K562 (cell line): ENCODE data around the gene DGCR6. TPM values are rescaled to one million over a fixed set of nuclear protein-coding genes. Genes with fewer than 3 reads are reported as not detected.
"Not testable (repeated sequence)": the region's sequence is repeated elsewhere in the genome, so short reads cannot be mapped to it uniquely, and the experiment has no call there.

Experiments
- ATAC-seq: fragments of 200-7000 bp; cut with Tn5 transposase; 3 replicates; pipeline ENCODE4 v1.9.1; 2020; ENCODE audit warnings: moderate library complexity
- BruUV-seq: library from RNA; stranded (reverse); fragments of 400-500 nt; replicated peaks from 2 replicates; lab custom pipeline; 2021; lab: Mats Ljungman, UMichigan
- CTCF ChIA-PET: fragments of 300-600 bp; formaldehyde crosslinking; extraction: SDS; loops from one replicate; lab custom pipeline; 2021; ENCODE audit warnings: low intra/inter-chr PET ratio; lab: Yijun Ruan, JAX
- POLR2A ChIA-PET: fragments of 300-600, 350-650 bp; sonication (Branson Sonifier 250); formaldehyde crosslinking; extraction: SDS; loops from one replicate; lab custom pipeline; 2021; ENCODE audit warnings: antibody characterized with exemption, inconsistent platforms; lab: Yijun Ruan, JAX
- DNase-seq, 4 experiments: peaks; one replicate each; pipeline versions ENCODE4 v3.0.0 to v3.0.0-alpha.2; 2011 to 2018; ENCODE audit warnings: low spot score in 3 of 4, mixed read lengths in 3 of 4; ENCODE audit errors: extremely low read depth in 1 of 4
- FAIRE-seq: peaks from 2 replicates; lab custom pipeline; 2011; peaks lifted over from hg19 to GRCh38; lab: Jason Lieb, UNC
- H2AFZ ChIP-seq: 2 replicates; pipeline ENCODE4 v1.6.0; 2011; ENCODE audit warnings: low read depth, low read length, control low read depth, inconsistent platforms
- H3K27ac ChIP-seq: fragments of 200-600 bp; 3 replicates; pipeline ENCODE4 v1.8.0; 2011; ENCODE audit warnings: low read depth, mild to moderate bottlenecking, control low read depth, inconsistent platforms, low read length, moderate library complexity, mixed read lengths; ENCODE audit errors: extremely low read depth
- H3K27me3 ChIP-seq, 2 experiments: fragments of 300-600 bp in 1 of 2; 2 replicates in 1 of 2; 3 replicates in 1 of 2; pipeline versions ENCODE4 v1.6.0 to v1.8.0; 2011; ENCODE audit warnings: inconsistent platforms in 2 of 2, low read length in 2 of 2, mild to moderate bottlenecking in 1 of 2, mixed read lengths in 1 of 2, moderate library complexity in 1 of 2; ENCODE audit not compliant: control insufficient read depth in 2 of 2, insufficient read depth in 2 of 2
- H3K36me3 ChIP-seq: fragments of 300-600 bp; 3 replicates; pipeline ENCODE4 v1.8.0; 2011; ENCODE audit warnings: mild to moderate bottlenecking, low read length, inconsistent platforms; ENCODE audit not compliant: control insufficient read depth, insufficient read depth
- H3K4me1 ChIP-seq, 2 experiments: fragments of 200-600 bp in 1 of 2; replicated peaks in 1 of 2; 2 replicates in 1 of 2; 3 replicates in 1 of 2; pipeline versions ENCODE4 v1.5.1 to v1.8.0; 2011; ENCODE audit warnings: inconsistent platforms in 2 of 2, low read length in 2 of 2, mild to moderate bottlenecking in 1 of 2, mixed read lengths in 1 of 2, moderate library complexity in 1 of 2; ENCODE audit not compliant: control insufficient read depth in 2 of 2, insufficient read depth in 2 of 2
- H3K4me2 ChIP-seq: 2 replicates; pipeline ENCODE4 v1.6.1; 2011; ENCODE audit warnings: low read length, control low read depth, inconsistent platforms, mixed read lengths; ENCODE audit not compliant: insufficient read depth
- H3K4me3 ChIP-seq: fragments of 200-600 bp; sonication (generic), shearing (Covaris generic); 2 replicates; pipeline ENCODE4 v1.5.1; 2016; ENCODE audit warnings: control low read depth, inconsistent platforms
- H3K79me2 ChIP-seq: fragments of 200-600 bp; 3 replicates; pipeline ENCODE4 v1.8.0; 2011; ENCODE audit warnings: low read length, inconsistent platforms; ENCODE audit not compliant: control insufficient read depth, insufficient read depth
- H3K9ac ChIP-seq, 2 experiments: 2 replicates each; pipeline versions ENCODE4 v1.6.0 to v1.6.1; 2011; ENCODE audit warnings: low read depth in 2 of 2, low read length in 2 of 2, control low read depth in 1 of 2, inconsistent platforms in 1 of 2, mild to moderate bottlenecking in 1 of 2, mixed read lengths in 1 of 2; ENCODE audit not compliant: insufficient read depth in 1 of 2
- H3K9me1 ChIP-seq: one replicate; pipeline ENCODE4 v1.6.0; 2011; ENCODE audit warnings: inconsistent platforms, mild to moderate bottlenecking, low read length, moderate library complexity; ENCODE audit not compliant: control insufficient read depth, insufficient read depth
- H3K9me3 ChIP-seq: replicated peaks from 2 replicates; pipeline ENCODE4 v1.5.1; 2011; ENCODE audit warnings: low read depth, low read length, inconsistent platforms; ENCODE audit not compliant: control insufficient read depth, insufficient read depth
- H4K20me1 ChIP-seq: replicated peaks from 2 replicates; pipeline ENCODE4 v1.6.1; 2011; ENCODE audit warnings: low read length, inconsistent platforms, mixed read lengths; ENCODE audit not compliant: control insufficient read depth, insufficient read depth
- BMI1 ChIP-seq: fragments of 150-350 bp; IDR thresholded peaks from 2 replicates; pipeline ENCODE4 v1.6.1; 2014; ENCODE audit warnings: low read length
- E2F6 ChIP-seq, 2 experiments: IDR thresholded peaks; 2 replicates each; pipeline ENCODE4 v1.6.1; 2011; ENCODE audit warnings: borderline replicate concordance in 1 of 2, control low read depth in 1 of 2, low read depth in 1 of 2, low read length in 1 of 2, mild to moderate bottlenecking in 1 of 2, mixed read lengths in 1 of 2, moderate library complexity in 1 of 2; ENCODE audit not compliant: insufficient read depth in 1 of 2, insufficient read length in 1 of 2, poor library complexity in 1 of 2, severe bottlenecking in 1 of 2; ENCODE audit errors: extremely low read depth in 1 of 2
- ELF1 ChIP-seq: fragments of 200-800 bp; sonication (Bioruptor generic); IDR thresholded peaks from 2 replicates; pipeline ENCODE4 v1.6.1; 2016; ENCODE audit warnings: missing genetic modification characterization, missing compliant biosample characterization
- HNRNPH1 ChIP-seq: fragments of 200-400 bp; formaldehyde crosslinking; optimal IDR thresholded peaks from 2 replicates; pipeline ENCODE3; 2017; ENCODE audit warnings: low read depth, mild to moderate bottlenecking, low read length, moderate library complexity
- NFYB ChIP-seq: IDR thresholded peaks from 2 replicates; pipeline ENCODE4 v1.6.1; 2011; ENCODE audit warnings: mild to moderate bottlenecking, moderate library complexity; ENCODE audit not compliant: insufficient read length; ENCODE audit errors: extremely low read depth
- RBM15 ChIP-seq: fragments of 200-400 bp; formaldehyde crosslinking; IDR thresholded peaks from 2 replicates; pipeline ENCODE4 v1.6.1; 2018; ENCODE audit warnings: mild to moderate bottlenecking, low read length, moderate library complexity; ENCODE audit not compliant: insufficient read depth
- SPI1 ChIP-seq: IDR thresholded peaks from 2 replicates; pipeline ENCODE4 v1.6.1; 2011; ENCODE audit warnings: low read depth, low read length, control low read depth, borderline replicate concordance
- STAG1 ChIP-seq: sonication (generic); formaldehyde crosslinking; IDR thresholded peaks from 2 replicates; pipeline ENCODE4 v1.5.0; 2020; ENCODE audit warnings: missing genetic modification reagents, borderline replicate concordance
- ZBTB26 ChIP-seq: fragments of 450-650 bp; formaldehyde crosslinking; IDR thresholded peaks from 2 replicates; pipeline ENCODE4 v1.4.0; 2022; ENCODE audit warnings: missing genetic modification characterization
- ZFP1 ChIP-seq: fragments of 450-650 bp; formaldehyde crosslinking; IDR thresholded peaks from 2 replicates; pipeline ENCODE4 v1.4.0; 2020; ENCODE audit warnings: mild to moderate bottlenecking, mixed read lengths
- ZNF175 ChIP-seq: fragments of 200-800 bp; sonication (Bioruptor generic); IDR thresholded peaks from 2 replicates; pipeline ENCODE4 v1.6.1; 2016; ENCODE audit warnings: low read depth, mild to moderate bottlenecking, missing genetic modification characterization, missing compliant biosample characterization
- ZNF584 ChIP-seq: fragments of 200-800 bp; sonication (Bioruptor generic); IDR thresholded peaks from 2 replicates; pipeline ENCODE4 v1.6.1; 2016; ENCODE audit warnings: low read depth, mild to moderate bottlenecking, missing genetic modification characterization, missing compliant biosample characterization
- WGBS: fragments of 100-300 bp; shearing (Covaris generic); methylation state at CpG from one replicate; pipeline ENCODE4 v1.1.6; 2016; ENCODE audit warnings: low coverage, mixed read lengths; ENCODE audit not compliant: insufficient coverage; ENCODE audit errors: missing lambda C conversion rate; 5-methylcytosine and 5-hydroxymethylcytosine counted together
- in situ Hi-C: fragments of 300-500 bp; cut with MboI; formaldehyde crosslinking; loops from 4 replicates; pipeline ENCODE4 v1.15.0; 2018; ENCODE audit warnings: inconsistent platforms, mixed read lengths
- intact Hi-C: fragments of 100-400 bp; cut with micrococcal nuclease; formaldehyde crosslinking; loops from 2 replicates; pipeline ENCODE4 v1.14.2; 2022
- polyA plus RNA-seq, 8 experiments: library from polyadenylated mRNA; depleted of rRNA in 4 of 8; stranded (reverse) in 5 of 8; unstranded in 3 of 8; fragments of >200 nt; fragmentation: Nextera tagmentation in 2 of 8; fragmentation: Illumina TruSeq in 1 of 8; extraction: Ambion mirVana in 2 of 8; extraction: Trizol in 1 of 8; gene quantifications; 2 replicates each; pipeline versions ENCODE4 v1.2.1 to v1.2.3, GENCODE V29; 2011 to 2014; ENCODE audit warnings: inconsistent platforms in 1 of 8, missing spikeins in 1 of 8
- total RNA-seq, 7 experiments: library from RNA; depleted of rRNA in 6 of 7; stranded (reverse); fragments of >200 nt in 6 of 7; fragmentation: Illumina TruSeq in 2 of 7; extraction: Trizol in 2 of 7; gene quantifications; 2 replicates each; pipeline versions ENCODE4 v1.2.1 to v1.2.3, GENCODE V29; 2011 to 2021; ENCODE audit warnings: low replicate concordance in 1 of 7

The DGCR6 gene
- total and polyA plus RNA-seq, 9 of the 15 experiments (the other 6 are each of a cell fraction or from before 2014, with no cell fraction given), result 0.32 to 2.4 (median 1.7) TPM; not detected in 1

- ChIA-PET POLR2A (no interaction called here), CTCF (no interaction called here)
- Histone ChIP-seq H3K36me3 (no peaks in the 10 kb centered on the region), H3K4me3 (no peak overlapping the region), H3K27me3 (peaks cover 23 to 36% of the 10 kb centered on the region in 2 experiments; a peak in 4 of 5 replicates), H3K9me1 (peaks cover 3% of the 10 kb centered on the region), H2AFZ (no peak overlapping the region), H4K20me1 (peaks cover 9% of the 10 kb centered on the region; the same call in 1 of the 2 replicates), H3K9me3 (no peaks in the 10 kb centered on the region), H3K4me1 (peaks cover 0 to 3% of the 10 kb centered on the region in 2 experiments; a peak in 1 of 5 replicates), H3K9ac (no peak overlapping the region), H3K27ac (no peak overlapping the region), H3K79me2 (no peaks in the 10 kb centered on the region), H3K4me2 (no peak overlapping the region)
- DNase-seq (no peak), ATAC-seq (no peak), FAIRE-seq (no peak)
- TF ChIP-seq ZNF584 (no peak), HNRNPH1 (no peak), ELF1 (tag) (no peak), RBM15 (no peak), STAG1 (CRISPR knock-in tag) (no peak), NFYB (no peak), ZFP1 (CRISPR knock-in tag) (no peak), BMI1 (no peak), E2F6 (IDR thresholded peaks at IDR 0.05; ENCODE audit: borderline replicate concordance in 1 of 2, extremely low read depth in 1 of 2, insufficient read depth in 1 of 2, insufficient read length in 1 of 2, low read depth in 1 of 2, low read length in 1 of 2, poor library complexity in 1 of 2, severe bottlenecking in 1 of 2) (no peak), ZNF175 (CRISPR knock-in tag) (no peak), ZBTB26 (CRISPR knock-in tag) (no peak), SPI1 (no peak)
- 2% methylated on average over 4 of the region's 6 CpGs for WGBS
- in situ Hi-C loops, result loop anchor here (5.0 kb wide), 1 partner anchor 1335 kb away; no protein-coding TSS in a partner anchor
- BruUV-seq, result no TSS peak
- intact Hi-C loops, result no loop called here
Observed at GRCh38 chr22:18952022-18952421, 45.9 kb downstream of the DGCR6 start.

- H2AFZ ChIP-seq, H3K9ac ChIP-seq, intact Hi-C loops, H3K27ac ChIP-seq, DNase-seq, H3K4me2 ChIP-seq, H3K9me3 ChIP-seq, BruUV-seq, ATAC-seq, H3K9me1 ChIP-seq, POLR2A ChIA-PET, H3K4me1 ChIP-seq, H3K36me3 ChIP-seq, H4K20me1 ChIP-seq, H3K4me3 ChIP-seq, H3K79me2 ChIP-seq, CTCF ChIA-PET, FAIRE-seq: not testable (repeated sequence)
- WGBS, result 0% methylated on average over 7 of the region's 14 CpGs
- peaks cover 20 to 35% of the 10 kb centered on the region in 2 experiments; a peak in 4 of 5 replicates for H3K27me3 ChIP-seq
- in situ Hi-C loops, result loop anchor here (5.0 kb wide), 1 partner anchor 1334 kb away; no protein-coding TSS in a partner anchor
Observed at GRCh38 chr22:18953128-18953527, 47.0 kb downstream of the DGCR6 start.
